ENCODE measurements around the gene TRABD2B.

TRABD2B gene

DNA sequence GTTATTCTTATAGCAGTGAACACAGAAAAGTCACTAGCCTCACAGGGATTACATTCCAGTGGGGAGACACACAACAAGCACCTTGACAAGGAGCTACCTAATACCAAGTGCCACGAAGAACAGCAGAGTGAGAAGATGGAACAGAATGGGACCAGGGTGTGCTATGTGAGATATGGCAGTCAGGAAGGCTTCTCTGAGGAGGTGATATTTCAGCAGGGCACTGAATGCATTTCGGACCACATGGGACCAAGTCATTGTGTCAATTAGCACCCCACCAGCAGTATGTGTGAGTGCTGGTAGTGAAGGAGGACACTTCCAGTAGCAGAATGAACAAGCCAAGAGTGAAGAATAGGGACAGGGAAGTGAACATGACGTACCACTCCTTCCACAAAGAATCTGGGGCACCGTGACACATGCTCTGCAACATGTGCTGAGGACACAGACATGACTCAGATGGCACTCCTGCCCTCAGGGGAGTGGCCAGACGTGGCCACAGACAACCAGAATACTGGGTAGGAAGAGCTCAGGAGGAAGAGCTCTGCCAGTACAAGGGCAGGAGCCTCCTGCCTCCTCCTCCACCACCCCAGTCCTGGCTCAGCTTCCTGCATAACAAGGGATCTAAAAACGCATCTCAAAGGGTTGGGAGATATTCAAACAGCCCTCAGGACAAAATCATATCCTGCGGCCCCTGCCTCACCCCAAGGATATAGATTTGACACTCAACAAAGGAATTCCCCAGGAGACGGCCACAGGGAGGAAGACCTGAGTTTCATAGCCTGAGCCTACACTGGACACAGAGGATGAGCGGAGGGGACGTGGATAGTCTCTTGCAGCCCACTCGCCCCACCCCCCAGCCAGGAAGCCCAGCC, 102.5 kb downstream of the TRABD2B start:
- CTCF ChIA-PET, result no interaction called here
- TF ChIP-seq ZNF664 (tag by site-specific recombination; IDR thresholded peaks at IDR 0.05) (no peak), GFI1B (tag by site-specific recombination; IDR thresholded peaks at IDR 0.05) (no peak), BCL11A (tag by site-specific recombination; IDR thresholded peaks at IDR 0.05; ENCODE audit: low read depth) (no peak), BCL11B (tag by site-specific recombination; IDR thresholded peaks at IDR 0.05; ENCODE audit: low read depth) (no peak), ZNF354C (tag by site-specific recombination; IDR thresholded peaks at IDR 0.05; ENCODE audit: borderline replicate concordance, low read depth) (no peak), FEZF1 (tag by site-specific recombination; IDR thresholded peaks at IDR 0.05) (no peak), KLF8 (tag by site-specific recombination; IDR thresholded peaks at IDR 0.05) (no peak), SP3 (tag by site-specific recombination; IDR thresholded peaks at IDR 0.05) (no peak)
- TF ChIP-seq, protein P1, sequence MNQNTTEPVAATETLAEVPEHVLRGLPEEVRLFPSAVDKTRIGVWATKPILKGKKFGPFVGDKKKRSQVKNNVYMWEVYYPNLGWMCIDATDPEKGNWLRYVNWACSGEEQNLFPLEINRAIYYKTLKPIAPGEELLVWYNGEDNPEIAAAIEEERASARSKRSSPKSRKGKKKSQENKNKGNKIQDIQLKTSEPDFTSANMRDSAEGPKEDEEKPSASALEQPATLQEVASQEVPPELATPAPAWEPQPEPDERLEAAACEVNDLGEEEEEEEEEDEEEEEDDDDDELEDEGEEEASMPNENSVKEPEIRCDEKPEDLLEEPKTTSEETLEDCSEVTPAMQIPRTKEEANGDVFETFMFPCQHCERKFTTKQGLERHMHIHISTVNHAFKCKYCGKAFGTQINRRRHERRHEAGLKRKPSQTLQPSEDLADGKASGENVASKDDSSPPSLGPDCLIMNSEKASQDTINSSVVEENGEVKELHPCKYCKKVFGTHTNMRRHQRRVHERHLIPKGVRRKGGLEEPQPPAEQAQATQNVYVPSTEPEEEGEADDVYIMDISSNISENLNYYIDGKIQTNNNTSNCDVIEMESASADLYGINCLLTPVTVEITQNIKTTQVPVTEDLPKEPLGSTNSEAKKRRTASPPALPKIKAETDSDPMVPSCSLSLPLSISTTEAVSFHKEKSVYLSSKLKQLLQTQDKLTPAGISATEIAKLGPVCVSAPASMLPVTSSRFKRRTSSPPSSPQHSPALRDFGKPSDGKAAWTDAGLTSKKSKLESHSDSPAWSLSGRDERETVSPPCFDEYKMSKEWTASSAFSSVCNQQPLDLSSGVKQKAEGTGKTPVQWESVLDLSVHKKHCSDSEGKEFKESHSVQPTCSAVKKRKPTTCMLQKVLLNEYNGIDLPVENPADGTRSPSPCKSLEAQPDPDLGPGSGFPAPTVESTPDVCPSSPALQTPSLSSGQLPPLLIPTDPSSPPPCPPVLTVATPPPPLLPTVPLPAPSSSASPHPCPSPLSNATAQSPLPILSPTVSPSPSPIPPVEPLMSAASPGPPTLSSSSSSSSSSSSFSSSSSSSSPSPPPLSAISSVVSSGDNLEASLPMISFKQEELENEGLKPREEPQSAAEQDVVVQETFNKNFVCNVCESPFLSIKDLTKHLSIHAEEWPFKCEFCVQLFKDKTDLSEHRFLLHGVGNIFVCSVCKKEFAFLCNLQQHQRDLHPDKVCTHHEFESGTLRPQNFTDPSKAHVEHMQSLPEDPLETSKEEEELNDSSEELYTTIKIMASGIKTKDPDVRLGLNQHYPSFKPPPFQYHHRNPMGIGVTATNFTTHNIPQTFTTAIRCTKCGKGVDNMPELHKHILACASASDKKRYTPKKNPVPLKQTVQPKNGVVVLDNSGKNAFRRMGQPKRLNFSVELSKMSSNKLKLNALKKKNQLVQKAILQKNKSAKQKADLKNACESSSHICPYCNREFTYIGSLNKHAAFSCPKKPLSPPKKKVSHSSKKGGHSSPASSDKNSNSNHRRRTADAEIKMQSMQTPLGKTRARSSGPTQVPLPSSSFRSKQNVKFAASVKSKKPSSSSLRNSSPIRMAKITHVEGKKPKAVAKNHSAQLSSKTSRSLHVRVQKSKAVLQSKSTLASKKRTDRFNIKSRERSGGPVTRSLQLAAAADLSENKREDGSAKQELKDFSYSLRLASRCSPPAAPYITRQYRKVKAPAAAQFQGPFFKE (tag by site-specific recombination; IDR thresholded peaks at IDR 0.05; ENCODE audit: borderline replicate concordance), result no peak
- H3K9me3 ChIP-seq (ENCODE audit: control insufficient read depth, insufficient read depth, low read depth, low read length), result no peaks in the 10 kb centered on the region
- no peak overlapping the region for H3K4me3 ChIP-seq (ENCODE audit: low read depth, low read length)
- no peak overlapping the region for H3K27ac ChIP-seq (ENCODE audit: extremely low read depth, low read depth, low read length)
- H3K4me1 ChIP-seq (ENCODE audit: control insufficient read depth, insufficient read depth, low read length), result peaks cover 4% of the 10 kb centered on the region
- H3K36me3 ChIP-seq (ENCODE audit: control insufficient read depth in 2 of 2, insufficient read depth in 1 of 2, low read length in 2 of 2), result no peaks in the 10 kb centered on the region
- POLR2A ChIA-PET, result interaction anchor here (0.6 kb wide), 1 partner anchor 651 kb away, joined by 3 read pairs; no protein-coding TSS in a partner anchor

DNA sequence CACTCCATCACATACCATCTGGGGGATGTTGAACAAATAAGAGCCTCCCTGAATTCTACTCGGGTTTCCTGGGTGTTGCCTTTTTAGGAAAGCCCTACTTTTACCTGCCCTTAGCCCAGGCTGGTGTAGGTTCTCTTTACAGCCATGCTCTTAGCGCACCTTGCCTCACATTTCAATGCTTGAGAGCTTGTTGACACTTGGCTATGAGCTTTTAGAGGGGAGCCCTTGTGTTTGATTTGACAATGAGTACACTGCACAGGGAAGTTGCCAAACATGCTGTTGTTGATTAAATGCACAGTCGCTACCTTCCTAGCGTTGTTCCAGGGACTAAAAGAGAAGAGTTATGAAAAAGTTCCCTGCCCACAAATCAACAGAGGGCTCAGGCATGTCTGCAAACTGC, 103.8 kb downstream of the TRABD2B start:
- H3K4me3 ChIP-seq (ENCODE audit: low read depth, low read length), result no peak overlapping the region
- POLR2A ChIA-PET, result no interaction called here
- H3K4me1 ChIP-seq (ENCODE audit: control insufficient read depth, insufficient read depth, low read length), result peaks cover 4% of the 10 kb centered on the region
- no peaks in the 10 kb centered on the region for H3K36me3 ChIP-seq (ENCODE audit: control insufficient read depth in 2 of 2, insufficient read depth in 1 of 2, low read length in 2 of 2)
- no peaks in the 10 kb centered on the region for H3K9me3 ChIP-seq (ENCODE audit: control insufficient read depth, insufficient read depth, low read depth, low read length)
- H3K27ac ChIP-seq (ENCODE audit: extremely low read depth, low read depth, low read length), result no peak overlapping the region
- CTCF ChIA-PET, result no interaction called here
- TF ChIP-seq ZNF155 (tag by site-specific recombination; IDR thresholded peaks at IDR 0.05) (no peak), ZNF629 (tag by site-specific recombination; IDR thresholded peaks at IDR 0.05) (no peak), ZNF624 (tag by site-specific recombination; IDR thresholded peaks at IDR 0.05) (no peak), ZNF266 (tag by site-specific recombination; IDR thresholded peaks at IDR 0.05; ENCODE audit: low read depth) (no peak), TRIM28 (IDR thresholded peaks at IDR 0.05; ENCODE audit: borderline replicate concordance, low read length) (no peak), ZNF404 (tag by site-specific recombination; IDR thresholded peaks at IDR 0.05) (no peak), ZNF530 (tag by site-specific recombination; IDR thresholded peaks at IDR 0.05; ENCODE audit: low read depth) (no peak), ZBTB17 (tag by site-specific recombination; IDR thresholded peaks at IDR 0.05) (no peak), ZNF140 (tag by site-specific recombination; IDR thresholded peaks at IDR 0.05) (no peak), KLF1 (tag by site-specific recombination; IDR thresholded peaks at IDR 0.05) (no peak), ZNF707 (tag by site-specific recombination; IDR thresholded peaks at IDR 0.05) (no peak)
- TF ChIP-seq, protein P2, sequence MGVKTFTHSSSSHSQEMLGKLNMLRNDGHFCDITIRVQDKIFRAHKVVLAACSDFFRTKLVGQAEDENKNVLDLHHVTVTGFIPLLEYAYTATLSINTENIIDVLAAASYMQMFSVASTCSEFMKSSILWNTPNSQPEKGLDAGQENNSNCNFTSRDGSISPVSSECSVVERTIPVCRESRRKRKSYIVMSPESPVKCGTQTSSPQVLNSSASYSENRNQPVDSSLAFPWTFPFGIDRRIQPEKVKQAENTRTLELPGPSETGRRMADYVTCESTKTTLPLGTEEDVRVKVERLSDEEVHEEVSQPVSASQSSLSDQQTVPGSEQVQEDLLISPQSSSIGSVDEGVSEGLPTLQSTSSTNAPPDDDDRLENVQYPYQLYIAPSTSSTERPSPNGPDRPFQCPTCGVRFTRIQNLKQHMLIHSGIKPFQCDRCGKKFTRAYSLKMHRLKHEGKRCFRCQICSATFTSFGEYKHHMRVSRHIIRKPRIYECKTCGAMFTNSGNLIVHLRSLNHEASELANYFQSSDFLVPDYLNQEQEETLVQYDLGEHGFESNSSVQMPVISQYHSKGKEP (tag by site-specific recombination; IDR thresholded peaks at IDR 0.05), result no peak
- TF ChIP-seq, protein P3, sequence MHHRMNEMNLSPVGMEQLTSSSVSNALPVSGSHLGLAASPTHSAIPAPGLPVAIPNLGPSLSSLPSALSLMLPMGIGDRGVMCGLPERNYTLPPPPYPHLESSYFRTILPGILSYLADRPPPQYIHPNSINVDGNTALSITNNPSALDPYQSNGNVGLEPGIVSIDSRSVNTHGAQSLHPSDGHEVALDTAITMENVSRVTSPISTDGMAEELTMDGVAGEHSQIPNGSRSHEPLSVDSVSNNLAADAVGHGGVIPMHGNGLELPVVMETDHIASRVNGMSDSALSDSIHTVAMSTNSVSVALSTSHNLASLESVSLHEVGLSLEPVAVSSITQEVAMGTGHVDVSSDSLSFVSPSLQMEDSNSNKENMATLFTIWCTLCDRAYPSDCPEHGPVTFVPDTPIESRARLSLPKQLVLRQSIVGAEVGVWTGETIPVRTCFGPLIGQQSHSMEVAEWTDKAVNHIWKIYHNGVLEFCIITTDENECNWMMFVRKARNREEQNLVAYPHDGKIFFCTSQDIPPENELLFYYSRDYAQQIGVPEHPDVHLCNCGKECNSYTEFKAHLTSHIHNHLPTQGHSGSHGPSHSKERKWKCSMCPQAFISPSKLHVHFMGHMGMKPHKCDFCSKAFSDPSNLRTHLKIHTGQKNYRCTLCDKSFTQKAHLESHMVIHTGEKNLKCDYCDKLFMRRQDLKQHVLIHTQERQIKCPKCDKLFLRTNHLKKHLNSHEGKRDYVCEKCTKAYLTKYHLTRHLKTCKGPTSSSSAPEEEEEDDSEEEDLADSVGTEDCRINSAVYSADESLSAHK (tag by site-specific recombination; IDR thresholded peaks at IDR 0.05), result no peak
- TF ChIP-seq, protein P4, sequence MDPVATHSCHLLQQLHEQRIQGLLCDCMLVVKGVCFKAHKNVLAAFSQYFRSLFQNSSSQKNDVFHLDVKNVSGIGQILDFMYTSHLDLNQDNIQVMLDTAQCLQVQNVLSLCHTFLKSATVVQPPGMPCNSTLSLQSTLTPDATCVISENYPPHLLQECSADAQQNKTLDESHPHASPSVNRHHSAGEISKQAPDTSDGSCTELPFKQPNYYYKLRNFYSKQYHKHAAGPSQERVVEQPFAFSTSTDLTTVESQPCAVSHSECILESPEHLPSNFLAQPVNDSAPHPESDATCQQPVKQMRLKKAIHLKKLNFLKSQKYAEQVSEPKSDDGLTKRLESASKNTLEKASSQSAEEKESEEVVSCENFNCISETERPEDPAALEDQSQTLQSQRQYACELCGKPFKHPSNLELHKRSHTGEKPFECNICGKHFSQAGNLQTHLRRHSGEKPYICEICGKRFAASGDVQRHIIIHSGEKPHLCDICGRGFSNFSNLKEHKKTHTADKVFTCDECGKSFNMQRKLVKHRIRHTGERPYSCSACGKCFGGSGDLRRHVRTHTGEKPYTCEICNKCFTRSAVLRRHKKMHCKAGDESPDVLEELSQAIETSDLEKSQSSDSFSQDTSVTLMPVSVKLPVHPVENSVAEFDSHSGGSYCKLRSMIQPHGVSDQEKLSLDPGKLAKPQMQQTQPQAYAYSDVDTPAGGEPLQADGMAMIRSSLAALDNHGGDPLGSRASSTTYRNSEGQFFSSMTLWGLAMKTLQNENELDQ (tag by site-specific recombination; IDR thresholded peaks at IDR 0.05; ENCODE audit: low read depth), result no peak
